HFFc6 (cell line): ENCODE data around the gene VAMP2. TPM values are rescaled to one million over a fixed set of nuclear protein-coding genes. Genes with fewer than 3 reads are reported as not detected.

ENCODE experiments used
- DNase-seq: peaks from one replicate; pipeline ENCODE4 v3.0.0-alpha.2; 2018
- H3K27ac Mint-ChIP-seq: 2 replicates; pipeline ENCODE4 v1.8.0; 2020; ENCODE audit warnings: mild to moderate bottlenecking, mixed read lengths
- H3K27me3 Mint-ChIP-seq: 2 replicates; pipeline ENCODE4 v1.8.0; 2021; ENCODE audit warnings: mild to moderate bottlenecking, moderate library complexity, mixed read lengths; ENCODE audit not compliant: insufficient read depth
- H3K36me3 Mint-ChIP-seq: 2 replicates; pipeline ENCODE4 v1.8.0; 2021; ENCODE audit warnings: low read depth, mixed read lengths
- H3K4me1 Mint-ChIP-seq: 2 replicates; pipeline ENCODE4 v1.8.0; 2020; ENCODE audit warnings: low read depth, mixed read lengths
- H3K4me3 Mint-ChIP-seq: 2 replicates; pipeline ENCODE4 v1.8.0; 2020; ENCODE audit warnings: mild to moderate bottlenecking, moderate library complexity, mixed read lengths
- H3K9me3 Mint-ChIP-seq: 2 replicates; pipeline ENCODE4 v1.8.0; 2020; ENCODE audit warnings: mild to moderate bottlenecking, mixed read lengths
- total RNA-seq, 6 experiments: library from RNA; stranded (reverse); fragmentation: NEBNext Ultra II Directional; extraction: Animal tissue kit (Norgen Biotek cat#: 25700); gene quantifications; 2 replicates in 1 of 6; 3 replicates in 5 of 6; pipeline ENCODE4 v1.2.3, GENCODE V29; 2021
- TF ChIP-seq, protein P1 (sequence below): fragments of 200-600 bp; sonication (generic); IDR thresholded peaks from 2 replicates; pipeline ENCODE4 v1.5.0; 2021; ENCODE audit warnings: antibody characterized with exemption, mild to moderate bottlenecking

The VAMP2 gene
- total RNA-seq, 6 experiments from 2014 or later = 37.0 to 47.6 (median 44.5) TPM

DNA sequence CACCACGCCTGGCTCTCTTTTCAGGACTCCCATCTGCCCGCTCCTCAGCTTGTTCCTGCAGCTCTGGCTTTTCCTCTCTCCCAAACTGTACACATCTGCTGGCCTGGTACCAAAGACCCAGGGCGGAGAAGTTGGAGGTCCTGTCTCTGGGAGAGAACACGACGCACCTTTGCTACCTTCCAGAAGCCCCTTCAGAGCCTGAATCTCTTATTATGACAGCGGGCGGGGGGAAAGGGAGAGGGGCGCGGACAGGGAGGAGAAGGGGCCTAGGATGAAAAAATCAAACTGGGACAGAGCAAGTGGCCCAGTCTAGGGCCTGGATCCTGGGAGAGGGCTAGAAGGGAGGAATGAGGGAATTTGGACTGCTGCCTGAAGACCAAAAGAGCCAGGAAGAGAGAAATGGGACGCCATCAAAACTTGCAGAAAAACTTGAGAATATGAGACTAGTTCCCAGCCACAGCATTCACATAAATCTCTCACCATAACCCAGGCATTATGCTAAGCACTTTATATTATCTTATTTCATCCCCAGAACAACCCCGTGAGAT, 8.1 kb downstream of the VAMP2 start:
- no peaks in the 10 kb centered on the region for H3K9me3 Mint-ChIP-seq
- no peaks in the 10 kb centered on the region; the same call in 1 of the 2 replicates for H3K36me3 Mint-ChIP-seq
- H3K27me3 Mint-ChIP-seq = peaks cover 16% of the 10 kb centered on the region
- H3K4me3 Mint-ChIP-seq = no peak overlapping the region
- TF ChIP-seq, protein P1, sequence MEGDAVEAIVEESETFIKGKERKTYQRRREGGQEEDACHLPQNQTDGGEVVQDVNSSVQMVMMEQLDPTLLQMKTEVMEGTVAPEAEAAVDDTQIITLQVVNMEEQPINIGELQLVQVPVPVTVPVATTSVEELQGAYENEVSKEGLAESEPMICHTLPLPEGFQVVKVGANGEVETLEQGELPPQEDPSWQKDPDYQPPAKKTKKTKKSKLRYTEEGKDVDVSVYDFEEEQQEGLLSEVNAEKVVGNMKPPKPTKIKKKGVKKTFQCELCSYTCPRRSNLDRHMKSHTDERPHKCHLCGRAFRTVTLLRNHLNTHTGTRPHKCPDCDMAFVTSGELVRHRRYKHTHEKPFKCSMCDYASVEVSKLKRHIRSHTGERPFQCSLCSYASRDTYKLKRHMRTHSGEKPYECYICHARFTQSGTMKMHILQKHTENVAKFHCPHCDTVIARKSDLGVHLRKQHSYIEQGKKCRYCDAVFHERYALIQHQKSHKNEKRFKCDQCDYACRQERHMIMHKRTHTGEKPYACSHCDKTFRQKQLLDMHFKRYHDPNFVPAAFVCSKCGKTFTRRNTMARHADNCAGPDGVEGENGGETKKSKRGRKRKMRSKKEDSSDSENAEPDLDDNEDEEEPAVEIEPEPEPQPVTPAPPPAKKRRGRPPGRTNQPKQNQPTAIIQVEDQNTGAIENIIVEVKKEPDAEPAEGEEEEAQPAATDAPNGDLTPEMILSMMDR = no peak
- no peak for DNase-seq
- H3K27ac Mint-ChIP-seq = no peak overlapping the region
- H3K4me1 Mint-ChIP-seq = peaks cover 15% of the 10 kb centered on the region

DNA sequence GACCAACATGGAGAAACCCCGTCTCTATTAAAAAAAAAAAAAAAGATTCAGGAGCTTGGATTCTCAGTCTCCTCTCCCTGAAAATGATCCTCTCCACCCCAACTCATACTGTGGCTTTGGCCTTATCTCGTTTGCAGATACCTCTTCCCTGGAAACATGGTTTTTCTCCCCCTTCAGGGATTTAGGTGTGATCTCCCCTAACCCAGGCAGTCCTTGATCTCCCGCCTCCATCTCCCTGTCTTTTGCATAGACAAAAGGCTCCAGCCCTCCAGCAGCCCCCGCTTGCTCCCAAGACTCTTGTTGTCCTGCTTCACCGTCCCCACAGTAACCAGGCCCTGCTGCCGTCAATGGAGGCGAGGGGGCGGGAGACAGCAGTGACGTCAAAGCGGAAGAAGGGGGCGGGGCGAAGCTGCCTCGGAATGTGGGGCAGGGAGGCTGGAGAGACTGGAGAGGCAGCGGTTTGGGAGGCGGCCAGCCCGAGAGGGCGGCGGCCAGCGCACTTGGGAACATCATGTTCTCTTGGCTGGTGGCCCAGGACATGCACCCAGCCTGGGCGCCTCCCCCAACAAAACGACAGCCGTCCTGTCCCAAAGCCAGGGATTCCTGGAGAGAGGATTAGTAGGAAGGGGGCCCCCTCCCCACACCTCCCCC, 8.7 kb downstream of the VAMP2 start:
- no peaks in the 10 kb centered on the region; the same call in 1 of the 2 replicates for H3K36me3 Mint-ChIP-seq

DNA sequence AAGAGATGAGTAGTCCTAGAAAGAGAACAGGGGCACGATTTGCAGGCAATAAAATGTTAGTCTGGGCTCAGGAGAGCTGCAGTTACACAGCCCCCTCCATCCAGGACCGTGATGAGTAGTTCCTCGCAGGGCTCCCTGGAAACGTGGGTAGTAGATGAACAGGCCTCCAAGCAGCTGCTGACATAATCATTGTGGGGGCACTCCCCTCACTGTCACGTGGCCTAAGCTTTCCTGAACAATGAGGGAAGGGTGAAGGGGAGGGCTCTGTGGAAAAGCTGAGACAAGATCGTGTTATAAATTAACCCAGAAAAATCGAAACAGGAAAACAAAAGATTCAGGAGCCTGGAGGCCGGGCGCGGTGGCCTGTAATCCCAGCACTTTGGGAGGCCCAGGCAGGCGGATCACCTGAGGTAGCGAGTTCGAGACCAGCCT, 9.2 kb downstream of the VAMP2 start:
- peak; percentile 96 for DNase-seq
- no peaks in the 10 kb centered on the region for H3K9me3 Mint-ChIP-seq
- H3K27ac Mint-ChIP-seq = no peak overlapping the region
- H3K36me3 Mint-ChIP-seq = no peaks in the 10 kb centered on the region; the same call in 1 of the 2 replicates
- H3K4me3 Mint-ChIP-seq = no peak overlapping the region; the same call in 1 of the 2 replicates
- H3K27me3 Mint-ChIP-seq = peaks cover 19% of the 10 kb centered on the region
- peaks cover 10% of the 10 kb centered on the region for H3K4me1 Mint-ChIP-seq
- TF ChIP-seq, protein P1 = no peak

More for the DNA sequence above, 8.7 kb downstream of the VAMP2 start:
- H3K9me3 Mint-ChIP-seq = no peaks in the 10 kb centered on the region
- H3K4me3 Mint-ChIP-seq = no peak overlapping the region; the same call in 1 of the 2 replicates
- TF ChIP-seq, protein P1 = no peak
- H3K27ac Mint-ChIP-seq = no peak overlapping the region
- DNase-seq = peak; percentile 99
- peaks cover 19% of the 10 kb centered on the region for H3K27me3 Mint-ChIP-seq
- peaks cover 14% of the 10 kb centered on the region for H3K4me1 Mint-ChIP-seq

DNA sequence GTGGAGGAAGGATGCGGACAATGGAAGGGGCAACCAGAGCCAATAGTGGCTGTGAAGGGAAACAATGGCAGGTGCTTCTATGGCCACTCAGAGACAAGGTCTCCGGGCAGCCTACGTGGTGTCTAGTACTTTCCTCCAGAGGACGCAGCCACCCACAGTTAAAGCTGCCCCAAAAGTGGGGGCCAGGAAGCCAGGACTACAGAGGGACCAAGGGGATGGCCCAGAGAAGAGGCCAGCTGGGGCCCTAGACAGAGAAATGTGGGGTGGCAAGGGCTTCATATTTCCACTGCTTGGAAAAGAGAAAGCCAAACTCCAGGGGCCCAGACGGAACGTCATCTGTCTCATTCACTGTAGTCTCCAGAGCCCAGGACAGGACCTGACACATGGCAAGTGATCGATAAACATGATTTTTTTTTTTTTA, 9.7 kb downstream of the VAMP2 start:
- Mint-ChIP-seq H3K9me3 (no peaks in the 10 kb centered on the region), H3K4me3 (no peak overlapping the region; the same call in 1 of the 2 replicates), H3K4me1 (peaks cover 7% of the 10 kb centered on the region), H3K27me3 (peaks cover 23% of the 10 kb centered on the region), H3K27ac (no peak overlapping the region), H3K36me3 (no peaks in the 10 kb centered on the region; the same call in 1 of the 2 replicates)
- TF ChIP-seq, protein P1 = no peak
- no peak for DNase-seq

DNA sequence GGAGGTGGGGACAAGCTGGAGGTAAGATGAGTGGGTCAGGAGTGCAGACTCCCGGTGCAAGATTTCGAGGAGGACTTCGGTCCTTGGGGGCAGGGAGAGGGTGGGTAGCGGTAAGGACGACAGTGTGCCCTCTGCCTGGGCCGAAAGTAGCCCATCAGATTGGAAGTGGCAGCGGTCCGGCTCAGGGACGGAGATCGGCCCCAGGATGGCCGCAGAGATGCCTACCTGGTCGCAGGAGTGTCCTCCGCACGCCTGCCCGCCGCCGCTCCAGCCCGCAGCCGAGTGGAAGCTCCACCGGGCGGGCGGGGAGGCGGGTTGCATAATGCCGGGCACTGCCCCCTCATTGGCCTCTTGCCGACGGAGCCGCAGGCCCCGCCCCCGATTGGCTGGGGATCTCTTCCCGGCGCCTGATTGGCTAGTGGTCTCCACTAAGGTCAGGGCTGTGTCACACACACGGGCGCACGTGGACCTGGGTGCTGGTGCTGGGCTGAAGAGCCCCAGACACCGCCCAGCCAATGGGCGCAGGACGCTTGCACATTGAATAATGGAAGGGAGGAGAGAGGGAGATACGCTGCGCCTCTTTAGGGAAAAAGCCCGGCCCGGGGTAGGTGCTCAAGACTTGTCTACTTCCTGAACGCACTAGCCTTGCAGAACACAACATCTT, 10.5 kb downstream of the VAMP2 start, which contains the start of gene PER1:
Gene PER1 (minus strand): TSS at position 293 of the 664 bp plus-strand sequence. CDS start 1,698 bp downstream, outside the sequence.
- H3K36me3 Mint-ChIP-seq = peaks cover 4% of the 10 kb centered on the region; the same call in 1 of the 2 replicates
- H3K27ac Mint-ChIP-seq = no peak within 1 kb of the TSS
- no peak within 1 kb of the TSS; the same call in 1 of the 2 replicates for H3K4me3 Mint-ChIP-seq
- H3K9me3 Mint-ChIP-seq = no peaks in the 10 kb centered on the region
- TF ChIP-seq, protein P1 = no peak
- H3K4me1 Mint-ChIP-seq = peaks cover 7% of the 10 kb centered on the region
- H3K27me3 Mint-ChIP-seq = peaks cover 28% of the 10 kb centered on the region
- DNase-seq = peak; percentile 95
